ENCODE data around the gene DDX24. TPM values are rescaled to one million over a fixed set of nuclear protein-coding genes. Genes with fewer than 3 reads are reported as not detected.

DDX24 gene
- total RNA-seq, 1 experiment from 2014 or later, result 174 TPM

- ChIA-PET CTCF (interaction anchor here (0.7 to 9.0 kb wide), 8 partner anchors 9 to 97 kb away, joined by 3 to 230 read pairs (median 4); no protein-coding TSS in a partner anchor), POLR2A (no interaction called here)
- H3K27ac Mint-ChIP-seq, result no peak overlapping the region
- no peak for TF ChIP-seq ZBTB43 (CRISPR knock-in tag; IDR thresholded peaks at IDR 0.05)
- TF ChIP-seq CDX4 (CRISPR knock-in tag; IDR thresholded peaks at IDR 0.05; ENCODE audit: borderline replicate concordance), result no peak
- no peak for TF ChIP-seq ATF3 (CRISPR knock-in tag; conservative IDR thresholded peaks at IDR 0.05)
- TF ChIP-seq JUN (CRISPR knock-in tag; IDR thresholded peaks at IDR 0.05), result no peak
- TF ChIP-seq ATF1 (CRISPR knock-in tag; IDR thresholded peaks at IDR 0.05), result no peak
- TF ChIP-seq EMX1 (CRISPR knock-in tag; IDR thresholded peaks at IDR 0.05), result no peak
- no peak for TF ChIP-seq NFATC4 (CRISPR knock-in tag; IDR thresholded peaks at IDR 0.05)
- no peak for TF ChIP-seq PRDM15 (CRISPR knock-in tag; IDR thresholded peaks at IDR 0.05)
- peaks cover 8% of the 10 kb centered on the region; the same call in 1 of the 2 replicates for H3K4me1 Mint-ChIP-seq
- H3K27me3 Mint-ChIP-seq (ENCODE audit: low read depth), result peaks cover 4% of the 10 kb centered on the region; the same call in 1 of the 2 replicates
- ATAC-seq (no peak), DNase-seq (ENCODE audit: low spot score) (no peak)
- H3K4me3 Mint-ChIP-seq, result no peak overlapping the region
- H3K9me3 Mint-ChIP-seq, result no peaks in the 10 kb centered on the region
- H3K36me3 Mint-ChIP-seq, result no peaks in the 10 kb centered on the region
Measured at GRCh38 chr14:94000267-94000666, 80.7 kb downstream of the DDX24 start.

GRCh38 chr14:93999573-93999972 is 81.4 kb downstream of the DDX24 start:
- H3K4me1 Mint-ChIP-seq, result peaks cover 8% of the 10 kb centered on the region; the same call in 1 of the 2 replicates
- peaks cover 4% of the 10 kb centered on the region; the same call in 1 of the 2 replicates for H3K27me3 Mint-ChIP-seq (ENCODE audit: low read depth)
- CTCF ChIA-PET, result interaction anchor here (0.6 to 9.0 kb wide), 9 partner anchors 17 to 97 kb away, joined by 3 to 230 read pairs (median 4); partner anchors contain the start of genes DDX24 and IFI27L1
- ATAC-seq, result no peak
- POLR2A ChIA-PET, result no interaction called here
- no peak overlapping the region for H3K27ac Mint-ChIP-seq
- H3K4me3 Mint-ChIP-seq, result no peak overlapping the region
- no peak for TF ChIP-seq ZBTB21 (CRISPR knock-in tag; IDR thresholded peaks at IDR 0.05; ENCODE audit: borderline replicate concordance)
- no peak for TF ChIP-seq KAT7 (CRISPR knock-in tag; IDR thresholded peaks at IDR 0.05; ENCODE audit: borderline replicate concordance)
- TF ChIP-seq ZNF281 (CRISPR knock-in tag; IDR thresholded peaks at IDR 0.05), result no peak
- no peaks in the 10 kb centered on the region for H3K36me3 Mint-ChIP-seq
- no peak for DNase-seq (ENCODE audit: low spot score)
- no peaks in the 10 kb centered on the region for H3K9me3 Mint-ChIP-seq

- Mint-ChIP-seq H3K27me3 (ENCODE audit: low read depth) (peaks cover 4% of the 10 kb centered on the region; the same call in 1 of the 2 replicates), H3K4me1 (peaks cover 8% of the 10 kb centered on the region; the same call in 1 of the 2 replicates), H3K36me3 (no peaks in the 10 kb centered on the region), H3K4me3 (no peak overlapping the region), H3K27ac (no peak overlapping the region), H3K9me3 (no peaks in the 10 kb centered on the region)
- ATAC-seq (no peak), DNase-seq (ENCODE audit: low spot score) (no peak)
- ChIA-PET POLR2A (no interaction called here), CTCF (interaction anchor here (0.6 to 9.0 kb wide), 6 partner anchors 28 to 96 kb away, joined by 3 to 230 read pairs (median 4); partner anchors contain the start of genes DDX24 and IFI27L1)
- TF ChIP-seq PRDM15 (CRISPR knock-in tag; IDR thresholded peaks at IDR 0.05), result no peak
- TF ChIP-seq AFF4 (CRISPR knock-in tag; IDR thresholded peaks at IDR 0.05; ENCODE audit: borderline replicate concordance), result no peak
- no peak for TF ChIP-seq ZNF671 (CRISPR knock-in tag; IDR thresholded peaks at IDR 0.05)
Measured at GRCh38 chr14:93998871-93999403, 82.1 kb downstream of the DDX24 start.

Measured in WTC11 (cell line).